Measurements from ENCODE around the gene CYP46A1.

- TF ChIP-seq CTCF (IDR thresholded peaks at IDR 0.05) (peak; percentile 79 to 98 (median 96)), POLR2A (IDR thresholded peaks at IDR 0.05) (no peak)
Measured at GRCh38 chr14:99729991-99730875, 46.1 kb downstream of the CYP46A1 start.

Data from uterus (tissue), 2 donors.